DOHH2 (cell line): Measurements from ENCODE around the gene GATAD2B.

Experiments used
- H3F3A ChIP-seq: fragments of 200-600 bp; sonication (generic), shearing (Covaris generic); 2 replicates; pipeline ENCODE4 v1.6.0; 2016; ENCODE audit warnings: antibody characterized with exemption, mild to moderate bottlenecking; ENCODE audit not compliant: control insufficient read depth, insufficient read depth
- H3K27ac ChIP-seq: fragments of 200-600 bp; sonication (generic); 2 replicates; pipeline ENCODE4 v1.5.1; 2014; ENCODE audit warnings: low read depth, mild to moderate bottlenecking, low read length, moderate library complexity
- H3K27me3 ChIP-seq: fragments of 200-600 bp; sonication (generic); 2 replicates; pipeline ENCODE4 v1.6.1; 2014; ENCODE audit warnings: mild to moderate bottlenecking, low read length, mixed read lengths; ENCODE audit not compliant: control insufficient read depth
- H3K36me3 ChIP-seq: fragments of 200-600 bp; sonication (generic); 2 replicates; pipeline ENCODE4 v1.6.1; 2014; ENCODE audit warnings: mild to moderate bottlenecking, low read length, moderate library complexity, mixed read lengths; ENCODE audit not compliant: control insufficient read depth
- H3K4me1 ChIP-seq: fragments of 200-600 bp; sonication (generic); 2 replicates; pipeline ENCODE4 v1.6.1; 2014; ENCODE audit warnings: mild to moderate bottlenecking, low read length, mixed read lengths; ENCODE audit not compliant: control insufficient read depth
- H3K4me2 ChIP-seq: fragments of 200-600 bp; sonication (generic); 2 replicates; pipeline ENCODE4 v1.6.0; 2014; ENCODE audit warnings: mild to moderate bottlenecking, low read length, moderate library complexity
- H3K4me3 ChIP-seq: fragments of 200-600 bp; sonication (generic); 2 replicates; pipeline ENCODE4 v1.5.1; 2014; ENCODE audit warnings: mild to moderate bottlenecking, low read length, mixed read lengths
- H3K79me2 ChIP-seq: fragments of 200-600 bp; sonication (generic); 2 replicates; pipeline ENCODE4 v1.6.1; 2014; ENCODE audit warnings: mild to moderate bottlenecking, low read length, mixed read lengths; ENCODE audit not compliant: control insufficient read depth
- H3K9me2 ChIP-seq: fragments of 200-600 bp; sonication (generic); replicated peaks from 2 replicates; pipeline ENCODE4 v1.6.1; 2014; ENCODE audit warnings: mild to moderate bottlenecking, low read length, mixed read lengths; ENCODE audit not compliant: control insufficient read depth
- H3K9me3 ChIP-seq: fragments of 200-600 bp; sonication (generic); 2 replicates; pipeline ENCODE4 v1.6.1; 2014; ENCODE audit warnings: antibody characterized with exemption, low read length, mixed read lengths; ENCODE audit not compliant: control insufficient read depth, insufficient read depth
- H4K20me1 ChIP-seq: fragments of 200-600 bp; sonication (generic); 2 replicates; pipeline ENCODE4 v1.6.0; 2014; ENCODE audit warnings: low read depth, mild to moderate bottlenecking, antibody characterized with exemption, low read length, moderate library complexity; ENCODE audit not compliant: control insufficient read depth, insufficient read depth
- CTCF ChIP-seq: fragments of 200-600 bp; sonication (generic); IDR thresholded peaks from one replicate; pipeline ENCODE4 v1.5.1; 2014; ENCODE audit warnings: antibody characterized with exemption, mild to moderate bottlenecking, low read depth, low read length; ENCODE audit not compliant: poor library complexity, severe bottlenecking
- EZH2phosphoT487 ChIP-seq: fragments of 200-600 bp; sonication (generic); IDR thresholded peaks from 2 replicates; pipeline ENCODE4 v1.6.1; 2017; ENCODE audit warnings: borderline replicate concordance, mild to moderate bottlenecking, antibody characterized with exemption, low read length, moderate library complexity, mixed read lengths

Gene GATAD2B

GRCh38 chr1:153774026-153774595, 148.7 kb downstream of the GATAD2B start:
- no peaks in the 10 kb centered on the region for H4K20me1 ChIP-seq
- H3K4me3 ChIP-seq, result no peak overlapping the region
- peaks cover 15% of the 10 kb centered on the region for H3F3A ChIP-seq
- no peaks in the 10 kb centered on the region for H3K9me3 ChIP-seq
- no peak overlapping the region for H3K27ac ChIP-seq
- H3K27me3 ChIP-seq, result no peaks in the 10 kb centered on the region
- H3K9me2 ChIP-seq, result no peaks in the 10 kb centered on the region
- H3K4me1 ChIP-seq, result peaks cover 35% of the 10 kb centered on the region
- H3K36me3 ChIP-seq, result peaks cover 48% of the 10 kb centered on the region
- no peak for TF ChIP-seq CTCF
- no peak for TF ChIP-seq EZH2phosphoT487
- no peak overlapping the region for H3K4me2 ChIP-seq
- no peaks in the 10 kb centered on the region for H3K79me2 ChIP-seq

- Histone ChIP-seq H3K4me1 (peaks cover 35% of the 10 kb centered on the region), H3K9me3 (no peaks in the 10 kb centered on the region), H3K36me3 (peaks cover 51% of the 10 kb centered on the region)
Measured at GRCh38 chr1:153773096-153773921, 149.5 kb downstream of the GATAD2B start.

GRCh38 chr1:153771841-153772593, 150.8 kb downstream of the GATAD2B start:
- no peaks in the 10 kb centered on the region for H3K9me2 ChIP-seq
- no peaks in the 10 kb centered on the region for H3K79me2 ChIP-seq
- H3K4me1 ChIP-seq, result peaks cover 35% of the 10 kb centered on the region
- no peaks in the 10 kb centered on the region for H4K20me1 ChIP-seq
- H3K4me2 ChIP-seq, result no peak overlapping the region
- no peaks in the 10 kb centered on the region for H3K27me3 ChIP-seq
- H3K36me3 ChIP-seq, result peaks cover 63% of the 10 kb centered on the region
- H3F3A ChIP-seq, result peaks cover 15% of the 10 kb centered on the region
- TF ChIP-seq CTCF, result peak; percentile 72
- no peak for TF ChIP-seq EZH2phosphoT487
- no peak overlapping the region for H3K4me3 ChIP-seq
- no peaks in the 10 kb centered on the region for H3K9me3 ChIP-seq
- H3K27ac ChIP-seq, result no peak overlapping the region

More at GRCh38 chr1:153773096-153773921, 149.5 kb downstream of the GATAD2B start:
- Histone ChIP-seq H3K27me3 (no peaks in the 10 kb centered on the region), H4K20me1 (no peaks in the 10 kb centered on the region), H3K4me2 (no peak overlapping the region), H3K27ac (no peak overlapping the region), H3K9me2 (no peaks in the 10 kb centered on the region), H3F3A (peaks cover 15% of the 10 kb centered on the region), H3K4me3 (no peak overlapping the region), H3K79me2 (no peaks in the 10 kb centered on the region)
- no peak for TF ChIP-seq EZH2phosphoT487
- TF ChIP-seq CTCF, result no peak
